HG02798 (cell line): ENCODE measurements around the gene LCORL.
A peak's percentile ranks its signal among the peaks of the same experiment; 100 is the strongest.

Source experiments
- ATAC-seq: cut with Tn5 transposase; IDR thresholded peaks from one replicate; pipeline ENCODE4 v1.9.1; 2021; ENCODE audit warnings: mild to moderate bottlenecking; ENCODE audit not compliant: unreplicated experiment, poor library complexity

The LCORL gene

GRCh38 chr4:17941731-17942130, 79.8 kb downstream of the LCORL start:
- ATAC-seq, result no peak

- ATAC-seq, result no peak
Measured at GRCh38 chr4:17939054-17939453, 82.5 kb downstream of the LCORL start.

- ATAC-seq, result no peak
Measured at GRCh38 chr4:17934286-17934685, 87.3 kb downstream of the LCORL start.

DNA sequence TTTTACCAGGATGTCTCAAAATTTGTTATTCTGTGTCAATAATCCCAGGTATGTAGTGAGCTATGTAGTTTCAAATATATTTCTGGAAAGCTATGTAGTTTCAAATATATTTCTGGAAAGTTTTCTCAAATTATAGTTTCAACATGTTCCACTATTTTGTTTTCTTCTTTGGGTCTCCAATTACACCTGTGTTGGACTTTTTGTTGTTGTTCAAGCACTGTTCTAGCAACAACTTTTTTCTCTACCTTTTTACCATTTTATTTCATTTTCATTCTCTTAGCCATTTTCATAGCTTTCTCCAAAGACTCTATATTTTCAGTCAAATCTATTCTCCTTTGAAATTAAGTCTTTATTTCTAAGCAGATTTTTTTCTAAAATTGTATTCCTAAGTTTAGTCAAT, 88.4 kb downstream of the LCORL start:
- ATAC-seq, result no peak

- no peak for ATAC-seq
Measured at GRCh38 chr4:17932041-17932440, 89.5 kb downstream of the LCORL start.

DNA sequence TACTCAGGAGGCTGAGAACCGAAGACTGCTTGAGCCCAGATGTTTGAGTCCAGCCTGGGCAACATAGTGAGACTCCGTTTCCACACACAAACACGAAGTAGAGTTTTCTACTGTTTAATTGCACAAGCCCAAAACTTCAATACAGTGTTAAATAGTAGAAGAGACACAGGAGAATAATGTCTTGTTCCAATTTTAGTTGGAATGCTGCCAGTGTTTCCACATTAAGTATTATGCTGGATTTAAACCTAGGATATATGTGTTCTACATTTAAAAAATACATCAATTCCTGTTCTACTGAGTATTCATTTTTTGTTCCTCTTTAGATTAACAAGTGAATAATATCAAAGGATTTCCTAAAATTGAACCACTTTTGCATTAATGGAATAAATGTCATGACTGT, 91.3 kb downstream of the LCORL start:
- no peak for ATAC-seq

DNA sequence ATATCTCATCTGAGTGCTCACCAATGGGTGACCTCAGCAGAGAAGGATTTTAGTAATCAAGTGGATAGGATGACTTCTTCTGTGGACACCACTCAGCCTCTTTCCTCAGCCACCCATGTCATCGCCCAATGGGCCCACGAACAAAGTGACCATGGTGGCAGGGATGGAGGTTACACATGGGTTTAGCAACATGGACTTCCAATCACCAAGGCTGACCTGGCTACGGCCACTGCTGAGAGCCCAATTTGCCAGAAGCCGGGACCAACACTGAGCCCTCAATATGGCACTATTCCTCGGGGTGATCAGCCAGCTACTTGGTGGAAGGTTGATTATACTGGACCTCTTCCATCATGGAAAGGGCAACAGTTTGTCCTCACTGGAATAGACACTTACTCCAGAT, 97.4 kb downstream of the LCORL start:
- ATAC-seq, result no peak

- ATAC-seq, result no peak
Measured at GRCh38 chr4:17921451-17921850, 100.1 kb downstream of the LCORL start.

DNA sequence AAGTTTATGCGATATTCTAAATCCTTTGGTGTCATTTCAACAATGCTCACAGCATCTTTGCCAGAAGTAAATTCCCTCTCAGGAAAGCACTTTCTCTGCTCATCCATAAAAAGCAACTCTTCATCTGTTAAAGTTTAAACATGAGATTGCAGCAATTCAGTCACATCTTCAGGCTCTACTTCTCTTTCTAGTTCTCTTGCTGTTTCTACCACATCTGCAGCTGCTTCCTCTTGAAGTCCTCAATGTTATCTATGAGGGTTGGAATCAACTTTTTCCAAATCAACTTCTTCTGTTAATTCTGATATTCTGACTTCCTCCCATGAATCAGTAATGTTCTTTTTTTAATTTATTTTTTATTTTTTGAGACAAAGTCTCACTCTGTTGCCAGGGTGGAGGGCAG, 100.9 kb downstream of the LCORL start:
- ATAC-seq, result no peak

- ATAC-seq, result no peak
Measured at GRCh38 chr4:17915439-17915838, 106.1 kb downstream of the LCORL start.

DNA sequence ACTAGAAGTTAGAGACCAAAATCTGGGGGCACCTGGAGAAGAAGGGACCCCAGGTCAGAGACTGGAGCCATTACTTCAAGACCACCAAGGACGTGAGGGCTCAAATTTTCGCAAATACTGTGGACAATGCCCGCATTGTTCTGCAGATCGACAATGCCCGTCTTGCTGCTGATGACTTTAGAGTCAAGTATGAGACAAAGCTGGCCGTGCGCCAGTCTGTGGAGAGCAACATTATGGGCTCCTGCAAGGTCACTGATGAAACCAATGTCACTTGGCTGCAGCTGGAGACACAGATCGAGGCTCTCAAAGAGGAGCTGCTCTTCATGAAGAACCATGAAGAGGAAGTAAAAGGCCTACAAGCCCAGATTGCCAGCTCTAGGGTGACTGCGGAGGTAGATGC, 109.5 kb downstream of the LCORL start:
- ATAC-seq, result no peak

- no peak for ATAC-seq
Measured at GRCh38 chr4:17911608-17912007, 109.9 kb downstream of the LCORL start.

- no peak for ATAC-seq
Measured at GRCh38 chr4:17898553-17899055, 123.0 kb downstream of the LCORL start.

GRCh38 chr4:17895481-17895880, 126.1 kb downstream of the LCORL start:
- no peak for ATAC-seq

DNA sequence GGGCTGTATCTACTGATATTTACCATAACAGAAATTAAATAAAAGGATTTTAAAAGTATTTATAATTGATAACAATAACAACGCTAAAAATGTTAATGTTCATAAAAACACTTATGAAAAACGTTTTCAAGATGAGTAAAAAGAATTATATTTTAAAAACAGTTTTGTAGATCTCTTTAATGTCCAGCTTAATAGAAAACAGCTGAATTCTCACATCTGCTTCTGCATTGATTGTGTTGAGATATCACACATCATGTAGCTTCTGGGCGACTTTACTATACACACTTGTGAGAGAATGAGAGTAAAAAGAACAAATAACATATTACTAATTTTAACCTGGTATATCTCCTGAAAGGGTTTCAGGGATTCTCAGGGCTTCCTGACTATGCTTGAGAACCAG, 127.1 kb downstream of the LCORL start:
- ATAC-seq, result no peak

DNA sequence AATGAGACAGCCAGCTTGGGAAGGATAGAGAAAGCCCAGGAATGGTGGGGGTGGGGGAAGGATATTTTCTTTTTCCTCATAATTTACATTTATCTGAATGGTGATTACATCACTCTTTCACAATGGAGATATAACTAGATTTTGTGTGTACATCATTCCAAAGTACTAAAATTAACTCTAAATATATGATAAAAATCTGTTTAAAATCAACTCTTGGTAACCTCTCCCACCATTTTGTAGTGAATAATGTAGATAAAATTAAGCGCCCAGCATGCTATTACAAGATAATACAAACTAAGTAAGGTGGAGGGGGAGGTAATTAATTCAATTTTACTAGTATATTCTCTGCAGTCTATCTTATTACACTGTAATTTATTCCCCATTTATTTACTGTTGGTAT, 131.9 kb downstream of the LCORL start:
- no peak for ATAC-seq

GRCh38 chr4:17884511-17884910, 137.0 kb downstream of the LCORL start:
- no peak for ATAC-seq

DNA sequence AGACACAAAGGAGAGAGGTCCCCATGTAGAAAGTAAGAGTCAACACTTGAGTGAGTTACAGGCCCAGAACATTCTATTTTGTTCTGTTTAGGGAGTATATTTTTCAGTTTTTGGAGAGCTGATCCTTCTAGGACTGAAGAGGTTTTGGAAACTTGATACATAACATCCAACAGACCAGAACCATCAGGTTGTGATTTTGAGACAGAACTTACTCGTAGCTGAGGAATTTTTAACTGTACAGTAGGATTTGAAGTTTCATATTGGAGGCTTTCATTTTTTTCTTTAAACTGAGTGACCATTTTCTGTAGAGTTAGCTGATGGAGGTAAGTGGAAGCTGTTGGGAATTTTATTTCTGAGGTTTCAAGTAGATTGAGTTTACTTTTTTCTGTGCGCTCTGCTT, 137.5 kb downstream of the LCORL start:
- ATAC-seq, result no peak

DNA sequence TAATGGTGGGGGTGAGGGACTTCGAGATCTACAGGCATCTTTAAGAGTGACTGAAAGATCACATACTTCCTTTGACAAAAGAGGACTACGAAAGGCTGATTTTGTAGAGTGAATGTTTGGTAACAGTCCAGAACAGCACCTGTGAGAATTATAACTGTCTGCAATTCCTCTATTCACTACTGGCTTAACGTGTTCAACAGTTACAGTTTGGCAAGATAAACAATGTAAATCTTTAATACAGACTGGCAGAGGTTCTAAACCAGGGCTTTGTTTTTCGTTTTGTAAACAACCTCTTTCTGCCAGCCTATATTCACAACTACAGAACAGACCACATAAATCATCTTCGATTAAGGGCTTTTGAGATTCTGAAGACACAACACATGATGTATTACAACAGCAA, 143.9 kb downstream of the LCORL start:
- ATAC-seq, result no peak

- no peak for ATAC-seq
Measured at GRCh38 chr4:17876943-17877342, 144.6 kb downstream of the LCORL start.

- ATAC-seq, result peak; percentile 95
Measured at GRCh38 chr4:17875402-17876070, 146.0 kb downstream of the LCORL start.

DNA sequence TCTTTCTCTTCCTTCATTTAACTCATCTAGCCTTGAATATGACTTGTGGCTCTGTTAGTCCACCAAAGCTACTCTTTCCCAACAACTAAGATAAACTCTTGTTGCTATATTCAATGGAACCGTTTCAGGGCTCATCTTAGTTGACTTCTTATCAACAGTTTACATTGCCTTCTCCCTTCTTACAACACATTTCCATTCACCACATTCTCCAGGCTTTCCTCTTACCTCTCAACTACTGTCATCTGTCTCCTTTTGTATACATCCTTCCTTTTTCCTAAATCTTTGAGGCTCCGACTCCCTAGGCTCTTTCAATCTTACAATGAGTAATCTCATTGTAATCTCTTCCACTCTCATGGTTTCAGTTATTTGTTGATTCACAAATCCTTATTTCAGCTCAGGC, 152.2 kb downstream of the LCORL start:
- ATAC-seq, result no peak

DNA sequence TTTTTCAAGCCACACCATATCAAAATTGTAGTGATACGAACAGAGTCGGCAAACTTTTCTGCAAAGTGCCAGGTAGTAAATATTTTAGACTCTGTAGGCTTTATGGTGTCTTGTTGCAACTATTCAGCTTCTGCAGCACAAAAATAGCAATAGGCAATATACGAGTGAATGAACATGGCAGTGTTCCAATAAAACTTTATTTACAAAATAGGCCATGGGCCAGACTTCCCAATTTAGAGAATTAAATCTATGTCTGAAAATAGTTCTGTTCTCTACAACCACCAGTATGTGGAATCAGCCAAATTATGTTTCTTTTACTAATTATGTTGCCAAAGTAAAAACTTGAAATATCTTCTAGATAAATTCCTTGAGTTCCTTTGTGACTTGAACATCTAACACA, 154.3 kb downstream of the LCORL start:
- ATAC-seq, result no peak
